PFSK-1 (cell line): Measurements from ENCODE around the gene HACD4.

Experiments used
- FOXP2 ChIP-seq: optimal IDR thresholded peaks from 2 replicates; pipeline ENCODE3; 2011; ENCODE audit warnings: borderline replicate concordance, control low read depth, inconsistent platforms; ENCODE audit not compliant: insufficient read depth; ENCODE audit errors: extremely low read length, extremely low read depth
- POLR2AphosphoS5 ChIP-seq: IDR thresholded peaks from 2 replicates; pipeline ENCODE4 v1.6.1; 2012; ENCODE audit warnings: low read depth, mild to moderate bottlenecking, control low read depth, low read length, moderate library complexity
- REST ChIP-seq, 2 experiments: IDR thresholded peaks; 2 replicates each; pipeline versions ENCODE4 v1.6.1 to v1.8.0; 2011 to 2012; ENCODE audit warnings: low read depth in 2 of 2, low read length in 2 of 2, control low read depth in 1 of 2, inconsistent platforms in 1 of 2, mild to moderate bottlenecking in 1 of 2, moderate library complexity in 1 of 2; ENCODE audit not compliant: insufficient read depth in 1 of 2
- SIN3A ChIP-seq: IDR thresholded peaks from 2 replicates; pipeline ENCODE4 v1.6.1; 2012; ENCODE audit warnings: mild to moderate bottlenecking, low read length, moderate library complexity, borderline replicate concordance; ENCODE audit not compliant: insufficient read depth
- TAF1 ChIP-seq: IDR thresholded peaks from 2 replicates; pipeline ENCODE4 v1.6.1; 2012; ENCODE audit warnings: low read length, control low read depth, borderline replicate concordance; ENCODE audit not compliant: insufficient read depth

- TF ChIP-seq TAF1 (no peak), REST (IDR thresholded peaks at IDR 0.05; ENCODE audit: insufficient read depth in 1 of 2, low read depth in 2 of 2, low read length in 2 of 2) (no peak), POLR2AphosphoS5 (no peak), SIN3A (no peak), FOXP2 (no peak)
Measured at GRCh38 chr9:20988671-20989315, 42.6 kb downstream of the HACD4 start.
